GM19438 (cell line): ENCODE data around the gene RBM10.
A peak's percentile ranks its signal among the peaks of the same experiment; 100 is the strongest.

Experiments used
- ATAC-seq: cut with Tn5 transposase; IDR thresholded peaks from one replicate; pipeline ENCODE4 v1.9.1; 2021; ENCODE audit warnings: low read depth; ENCODE audit not compliant: unreplicated experiment

RBM10 gene

DNA sequence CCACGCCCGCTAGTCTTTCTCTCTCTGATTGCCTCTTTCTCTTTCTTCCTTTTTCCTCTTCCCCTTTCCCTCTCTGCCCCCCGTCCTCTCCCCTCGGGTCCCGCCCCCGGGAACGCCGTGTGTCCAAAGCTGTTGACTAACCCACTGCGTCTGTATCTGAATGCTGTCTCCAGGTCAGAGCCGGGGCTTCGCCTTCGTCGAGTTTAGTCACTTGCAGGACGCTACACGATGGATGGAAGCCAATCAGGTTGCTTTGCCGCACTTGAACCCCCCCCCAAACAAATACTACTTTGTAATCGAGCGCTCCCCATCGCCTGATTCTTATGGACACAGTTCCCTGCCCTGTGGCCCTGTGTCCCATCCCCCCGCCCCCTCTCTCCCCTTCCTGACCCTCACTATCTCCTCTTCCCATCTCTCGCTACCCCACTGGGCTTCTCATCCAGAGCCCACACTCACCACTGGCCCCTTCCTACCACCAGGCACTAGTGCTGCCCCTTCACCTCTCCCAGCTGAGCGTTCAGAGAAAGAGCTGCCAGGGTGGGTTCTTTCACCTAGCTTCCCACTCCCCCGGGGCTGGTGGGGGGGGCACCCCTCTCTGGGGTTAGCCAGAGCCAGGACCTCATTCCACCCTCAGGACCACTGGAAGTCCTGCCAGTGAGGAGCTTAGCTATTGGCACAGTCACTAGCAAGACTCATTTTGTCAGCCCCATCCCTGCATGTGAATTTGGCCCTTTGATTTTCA is 30.0 kb downstream of the RBM10 start:
- no peak for ATAC-seq

DNA sequence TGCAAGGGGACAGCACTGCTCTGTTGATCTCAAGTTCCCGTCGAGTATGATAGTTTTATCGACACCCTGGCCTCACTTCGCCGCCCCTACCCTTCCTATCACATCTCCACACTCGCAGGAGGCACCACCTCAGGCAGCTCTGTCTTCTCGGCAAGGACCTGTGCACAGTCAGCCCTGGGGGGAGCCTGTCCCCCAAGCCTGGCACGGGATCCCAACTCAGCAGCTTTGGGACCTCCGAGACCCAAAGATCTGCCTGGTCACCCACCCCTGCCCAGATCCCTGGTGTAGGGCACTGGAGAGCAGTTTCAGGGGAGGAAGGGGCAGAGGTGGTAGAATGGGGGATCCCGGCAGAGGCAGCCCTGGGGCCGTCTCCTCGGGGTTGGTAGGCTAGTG is 30.6 kb downstream of the RBM10 start:
- no peak for ATAC-seq

DNA sequence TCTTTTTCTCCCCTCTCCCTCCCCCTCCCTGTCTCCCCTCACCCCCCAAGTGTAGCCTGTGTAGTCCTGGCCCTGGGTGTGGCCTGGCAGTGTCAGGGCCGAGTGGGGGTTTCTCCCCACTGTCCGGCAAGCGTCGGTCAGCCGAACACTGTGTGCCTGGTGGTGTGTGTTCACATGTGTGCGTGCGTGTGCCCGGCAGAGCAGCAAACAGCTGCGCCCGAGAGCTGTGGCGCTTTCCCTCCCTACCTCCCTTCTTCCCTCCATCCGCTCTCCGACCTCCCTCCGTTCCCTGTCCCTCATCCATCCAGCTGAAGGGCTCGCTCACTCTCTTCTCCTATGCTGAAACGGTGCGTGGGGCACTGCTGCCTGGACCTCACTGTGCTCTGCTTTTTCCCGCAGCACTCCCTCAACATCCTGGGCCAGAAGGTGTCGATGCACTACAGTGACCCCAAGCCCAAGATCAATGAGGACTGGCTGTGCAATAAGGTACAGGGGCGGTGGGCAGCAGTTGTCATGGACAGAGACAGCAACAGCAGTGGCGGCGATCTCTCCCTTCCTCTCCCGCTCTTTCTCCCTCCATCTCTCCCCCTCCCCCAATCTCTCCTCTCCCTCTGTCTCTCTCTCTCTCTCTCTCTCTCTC is 31.2 kb downstream of the RBM10 start:
- ATAC-seq, result no peak

DNA sequence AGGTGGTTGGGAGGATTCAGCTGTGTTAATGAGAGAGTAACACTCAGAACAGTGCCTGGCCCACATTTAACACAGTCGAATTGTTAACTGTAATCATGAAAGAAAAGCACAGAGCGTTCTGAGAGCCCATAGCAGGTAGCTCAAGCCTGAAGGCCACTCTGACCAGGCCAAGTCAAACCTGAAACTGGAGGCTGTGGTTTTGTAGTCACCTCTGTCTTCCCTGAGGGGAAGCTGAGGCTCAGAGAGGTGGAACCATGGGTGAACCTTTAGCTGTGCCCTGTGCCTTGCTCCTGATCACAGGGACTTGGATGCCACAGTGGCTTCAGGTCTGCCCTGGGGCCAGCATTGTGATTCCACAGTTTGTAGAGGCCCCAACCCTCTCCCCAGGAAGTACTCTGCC is 32.1 kb downstream of the RBM10 start:
- ATAC-seq, result no peak

DNA sequence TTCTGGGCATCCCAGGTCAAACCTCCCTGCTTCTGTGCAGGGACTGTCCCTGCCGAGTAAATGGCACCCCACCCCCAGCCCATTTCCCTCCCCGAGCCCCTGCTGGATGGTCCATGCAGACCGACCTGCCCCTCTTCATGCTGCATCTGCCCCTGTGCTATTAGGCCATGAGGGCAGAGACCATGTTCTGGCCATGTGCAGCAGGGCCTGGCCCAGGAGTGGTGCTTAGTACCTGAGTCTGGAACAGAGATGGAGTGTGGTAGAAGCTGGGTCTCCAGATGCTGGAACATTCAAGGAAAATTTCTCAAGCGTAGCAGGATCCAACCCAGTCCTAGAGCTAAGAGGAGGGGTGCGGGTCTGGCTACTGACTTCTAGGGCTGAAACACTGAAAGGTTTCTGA is 33.3 kb downstream of the RBM10 start:
- ATAC-seq, result no peak

DNA sequence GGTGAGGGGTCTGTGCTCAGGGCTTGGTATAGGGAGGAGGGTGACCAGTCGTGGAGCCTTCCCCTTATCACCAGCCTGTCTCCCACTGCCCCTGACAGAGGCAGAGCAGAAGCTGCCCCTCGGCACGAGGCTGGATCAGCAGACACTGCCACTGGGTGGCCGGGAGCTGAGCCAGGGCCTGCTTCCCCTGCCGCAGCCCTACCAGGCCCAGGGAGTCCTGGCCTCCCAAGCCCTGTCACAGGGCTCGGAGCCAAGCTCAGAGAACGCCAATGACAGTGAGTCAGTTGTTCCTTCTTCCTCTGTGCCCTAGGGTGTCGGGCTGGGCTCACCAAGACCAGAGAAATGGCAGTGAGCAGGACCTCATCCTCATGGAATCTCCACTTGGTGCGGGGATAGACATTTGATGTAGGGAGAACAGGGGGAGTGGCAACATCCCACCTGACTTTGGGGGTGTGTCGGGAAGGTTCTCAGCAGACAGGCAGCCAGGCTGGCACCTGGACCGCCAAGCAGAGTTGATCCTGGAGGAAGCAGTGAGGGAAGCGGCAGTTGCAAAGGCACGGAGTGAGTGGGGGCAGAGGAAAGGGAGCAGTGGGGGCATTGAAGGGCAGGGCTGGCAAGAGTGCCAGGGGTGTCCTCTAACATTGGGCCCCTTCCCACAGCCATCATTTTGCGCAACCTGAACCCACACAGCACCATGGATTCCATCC is 34.4 kb downstream of the RBM10 start:
- no peak for ATAC-seq

DNA sequence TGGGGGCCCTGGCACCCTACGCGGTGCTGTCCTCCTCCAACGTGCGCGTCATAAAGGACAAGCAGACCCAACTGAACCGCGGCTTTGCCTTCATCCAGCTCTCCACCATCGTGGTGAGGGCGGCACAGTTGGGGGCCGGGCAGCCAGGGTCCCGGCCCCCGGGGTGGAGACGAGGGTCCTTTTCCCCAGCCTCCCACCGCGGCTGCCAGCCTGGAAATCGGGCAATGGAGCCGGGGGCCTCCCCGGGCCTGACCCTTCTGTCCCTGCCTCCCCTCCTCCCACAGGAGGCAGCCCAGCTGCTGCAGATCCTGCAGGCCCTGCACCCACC is 34.9 kb downstream of the RBM10 start:
- no peak for ATAC-seq

DNA sequence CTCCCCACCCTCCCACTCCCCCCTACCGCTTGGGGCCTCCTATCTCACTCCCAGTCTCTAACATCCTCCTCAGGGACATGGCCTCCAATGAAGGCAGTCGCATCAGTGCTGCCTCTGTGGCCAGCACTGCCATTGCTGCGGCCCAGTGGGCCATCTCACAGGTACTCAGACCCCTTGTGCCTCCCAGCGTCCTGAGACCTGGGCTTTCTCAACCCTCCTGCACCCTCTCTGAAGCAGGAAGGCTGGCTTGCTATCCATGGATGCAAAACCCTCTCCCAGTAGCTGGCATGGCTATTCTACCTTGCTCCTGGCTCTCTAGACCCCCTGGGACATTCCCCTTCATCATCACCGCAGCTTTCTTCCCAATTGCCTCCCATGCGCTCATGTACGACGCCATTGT is 35.3 kb downstream of the RBM10 start:
- no peak for ATAC-seq

DNA sequence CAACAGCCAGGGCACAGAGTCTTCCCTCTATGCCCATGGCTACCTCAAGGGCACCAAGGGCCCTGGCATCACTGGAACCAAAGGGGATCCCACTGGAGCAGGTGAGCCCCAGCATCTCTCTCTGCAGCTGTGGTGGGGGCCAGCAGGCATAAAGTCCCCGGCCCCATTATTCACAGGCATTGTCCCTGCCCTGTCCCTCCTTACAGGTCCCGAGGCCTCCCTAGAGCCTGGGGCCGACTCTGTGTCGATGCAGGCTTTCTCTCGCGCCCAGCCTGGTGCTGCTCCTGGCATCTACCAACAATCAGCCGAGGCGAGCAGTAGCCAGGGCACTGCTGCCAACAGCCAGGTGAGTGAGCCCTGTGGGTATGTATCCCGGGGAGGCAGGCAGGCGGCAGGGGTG is 36.3 kb downstream of the RBM10 start:
- ATAC-seq, result no peak

DNA sequence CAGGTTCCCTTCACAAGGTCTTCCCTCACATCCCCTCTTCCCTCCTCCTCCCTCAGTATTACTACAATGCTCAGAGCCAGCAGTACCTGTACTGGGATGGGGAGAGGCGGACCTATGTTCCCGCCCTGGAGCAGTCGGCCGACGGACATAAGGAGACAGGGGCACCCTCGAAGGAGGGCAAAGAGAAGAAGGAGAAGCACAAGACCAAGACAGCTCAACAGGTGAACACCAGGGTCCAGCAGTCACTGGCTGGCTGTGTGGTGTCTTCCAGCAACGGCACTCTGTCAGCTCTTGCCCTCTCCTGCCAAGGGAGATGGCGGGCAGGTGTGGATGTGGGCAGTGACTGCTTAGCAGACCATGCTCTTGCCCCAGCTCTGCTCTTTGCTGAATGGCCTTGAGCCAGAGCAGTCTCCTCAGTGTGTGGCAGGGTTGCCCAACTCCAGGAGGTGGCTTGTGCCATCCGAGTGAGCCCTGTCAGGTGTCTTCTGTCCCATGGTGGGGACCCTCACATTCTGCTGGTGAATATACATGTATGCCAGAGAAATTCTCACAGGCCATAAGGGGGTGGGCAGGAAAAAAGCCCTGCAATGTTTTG is 37.2 kb downstream of the RBM10 start:
- no peak for ATAC-seq

DNA sequence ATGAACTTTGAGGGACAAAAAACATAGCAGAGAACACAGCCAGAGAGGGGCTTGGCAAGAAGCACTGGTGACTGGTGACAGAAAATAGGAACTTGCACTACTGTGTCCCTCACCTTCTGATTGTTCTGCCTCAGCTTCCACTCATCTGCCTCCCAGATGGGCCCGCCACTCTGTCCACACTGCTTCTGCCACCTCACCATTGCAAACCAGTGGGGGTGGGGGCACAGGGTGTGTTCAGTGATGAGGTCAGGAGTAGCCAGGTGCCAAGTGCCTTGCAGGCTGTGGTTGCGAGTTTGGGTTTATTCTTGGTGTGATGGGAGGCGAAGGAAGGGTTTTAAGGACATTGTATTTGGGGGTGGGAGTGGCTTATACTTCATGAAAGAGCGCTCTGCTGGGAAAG is 39.5 kb downstream of the RBM10 start:
- ATAC-seq, result no peak

DNA sequence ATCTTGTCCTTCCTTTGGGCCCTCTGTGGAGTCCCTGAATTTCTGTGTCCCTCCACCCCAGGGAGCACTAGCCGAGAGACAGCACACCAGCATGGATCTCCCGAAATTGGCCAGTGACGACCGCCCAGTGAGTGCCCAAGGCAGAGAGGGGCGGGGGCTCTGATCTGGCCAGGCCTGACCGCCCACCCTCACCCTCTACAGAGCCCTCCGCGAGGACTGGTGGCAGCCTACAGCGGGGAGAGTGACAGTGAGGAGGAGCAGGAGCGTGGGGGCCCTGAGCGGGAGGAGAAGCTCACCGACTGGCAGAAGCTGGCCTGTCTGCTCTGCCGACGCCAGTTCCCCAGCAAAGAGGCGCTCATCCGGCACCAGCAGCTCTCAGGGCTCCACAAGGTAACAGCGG is 40.2 kb downstream of the RBM10 start:
- no peak for ATAC-seq

DNA sequence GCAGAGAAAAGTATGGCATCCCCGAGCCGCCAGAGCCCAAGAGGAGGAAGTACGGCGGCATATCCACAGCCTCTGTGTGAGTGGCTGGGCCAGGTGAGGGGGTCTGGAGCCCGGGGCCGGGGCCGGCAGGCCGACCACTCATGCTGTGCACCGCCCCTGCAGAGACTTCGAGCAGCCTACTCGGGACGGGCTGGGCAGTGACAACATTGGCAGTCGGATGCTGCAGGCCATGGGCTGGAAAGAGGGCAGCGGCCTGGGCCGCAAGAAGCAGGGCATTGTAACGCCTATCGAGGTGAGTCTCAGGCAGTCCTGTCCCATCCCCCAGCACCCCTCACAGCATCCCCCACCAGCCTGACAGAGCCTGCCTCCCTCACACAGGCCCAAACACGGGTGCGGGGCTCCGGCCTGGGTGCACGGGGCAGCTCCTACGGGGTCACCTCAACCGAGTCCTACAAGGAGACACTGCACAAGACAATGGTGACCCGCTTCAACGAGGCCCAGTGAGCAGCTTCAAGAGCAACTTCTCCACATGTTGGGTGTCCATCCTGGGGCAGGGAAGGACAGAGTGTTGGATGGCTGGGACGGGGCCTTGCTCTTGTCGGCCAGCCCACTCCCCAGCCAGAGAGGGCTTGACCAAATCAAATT is 41.2 kb downstream of the RBM10 start:
- no peak for ATAC-seq

DNA sequence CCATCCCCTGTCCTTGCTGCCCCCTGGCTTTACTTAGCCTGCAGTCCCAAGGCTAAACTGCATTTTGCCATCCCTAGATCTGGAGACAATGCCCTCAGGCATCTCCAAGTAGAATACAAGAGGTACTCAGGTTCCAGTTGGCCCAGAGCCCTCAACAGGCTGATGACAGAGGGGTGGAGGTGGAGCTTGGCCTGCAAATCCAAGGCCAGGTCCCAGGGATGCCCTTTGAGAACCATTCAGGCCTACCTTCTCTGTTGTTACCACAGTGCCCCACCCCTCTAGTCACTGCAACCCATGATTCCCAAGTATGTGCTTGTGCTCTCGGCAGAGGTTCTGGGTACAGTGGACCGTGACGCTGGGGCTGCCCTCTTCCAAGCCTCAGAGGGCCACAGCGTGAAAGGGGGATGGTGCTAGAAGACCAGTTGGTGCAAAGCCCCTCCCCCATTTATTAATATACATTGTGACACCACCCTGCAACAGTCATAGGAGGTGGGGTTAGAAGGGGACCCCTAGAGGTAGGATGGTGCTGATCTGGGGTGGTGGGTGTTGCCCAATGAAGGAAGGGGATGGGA is 42.2 kb downstream of the RBM10 start:
- no peak for ATAC-seq

DNA sequence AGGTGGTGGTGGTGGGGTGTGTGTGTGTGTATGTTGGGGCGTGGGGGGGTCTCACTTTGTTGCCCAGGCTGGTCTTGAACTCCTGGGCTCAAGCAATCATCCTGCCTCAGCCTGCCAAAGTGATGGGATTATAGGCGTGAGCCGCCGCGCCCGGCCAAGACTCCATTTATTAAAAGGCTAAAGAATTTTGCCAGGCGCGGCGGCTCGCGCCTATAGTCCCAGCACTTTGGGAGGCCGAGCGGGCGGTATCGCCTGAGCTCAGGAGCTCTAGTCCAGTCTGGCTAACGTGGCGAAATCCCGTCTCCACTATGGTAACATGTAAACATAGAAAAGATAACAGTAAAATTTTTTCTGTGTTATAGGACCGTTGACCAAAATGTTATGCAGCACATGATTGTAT is 44.9 kb downstream of the RBM10 start:
- no peak for ATAC-seq

DNA sequence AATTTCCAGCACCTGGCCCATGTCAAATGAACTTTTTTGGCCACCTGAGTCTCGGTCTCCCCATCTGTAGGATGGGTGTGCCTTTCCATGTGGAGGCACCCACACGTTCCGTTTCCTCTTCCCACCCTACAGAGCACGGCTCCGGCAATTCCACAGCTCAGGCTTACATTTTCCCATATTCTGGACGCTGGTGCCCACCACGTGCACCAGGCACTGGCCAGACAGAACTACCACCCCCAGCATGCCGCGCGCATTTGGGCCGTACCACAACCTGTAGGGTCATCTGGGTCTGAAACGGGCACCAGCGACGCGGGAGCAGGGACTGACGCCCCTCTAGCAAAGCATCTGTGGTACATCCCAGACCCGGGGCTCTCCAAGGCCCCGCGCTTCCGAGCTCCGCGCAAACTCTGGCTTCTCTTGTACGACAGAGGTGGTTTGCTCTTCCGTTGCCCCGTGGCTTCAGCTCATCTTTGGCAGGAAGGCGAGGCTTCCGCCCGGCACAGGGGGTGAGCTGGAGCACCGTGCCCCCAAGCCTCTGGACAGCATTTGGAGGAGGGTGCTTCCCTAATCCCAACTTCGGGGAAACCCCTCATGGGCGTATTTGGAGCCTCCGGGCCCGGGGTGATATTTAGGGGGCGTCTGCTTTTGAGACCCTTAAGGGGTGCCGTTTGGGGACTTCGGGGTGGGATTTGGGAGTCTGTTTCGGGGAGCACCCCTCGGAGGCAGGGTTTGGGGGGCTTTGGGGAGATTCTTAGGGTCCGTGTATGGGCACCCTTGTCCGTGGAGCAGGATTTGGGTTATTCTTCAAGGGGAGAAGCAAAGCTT is 45.6 kb downstream of the RBM10 start:
- ATAC-seq, result peak; percentile 32

DNA sequence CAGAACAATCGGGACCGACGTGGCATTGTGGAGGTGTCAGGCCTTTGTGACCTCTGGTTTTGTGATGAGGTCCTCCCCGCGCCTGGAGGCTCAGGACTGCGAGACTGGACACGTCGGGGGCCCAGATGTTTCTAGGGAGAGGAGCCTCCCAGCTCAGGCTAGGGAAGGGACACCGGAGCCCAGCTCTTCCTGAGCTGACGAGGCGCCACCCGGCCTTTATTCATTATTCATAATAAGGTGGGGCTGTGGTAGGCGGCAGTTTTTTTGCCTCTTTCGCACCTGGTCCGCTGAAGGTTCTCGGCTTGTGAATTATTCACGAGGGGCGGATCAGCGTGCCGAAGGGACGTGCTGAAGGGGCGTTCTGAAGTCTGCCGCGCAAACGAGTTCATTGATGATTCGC is 46.3 kb downstream of the RBM10 start:
- no peak for ATAC-seq

DNA sequence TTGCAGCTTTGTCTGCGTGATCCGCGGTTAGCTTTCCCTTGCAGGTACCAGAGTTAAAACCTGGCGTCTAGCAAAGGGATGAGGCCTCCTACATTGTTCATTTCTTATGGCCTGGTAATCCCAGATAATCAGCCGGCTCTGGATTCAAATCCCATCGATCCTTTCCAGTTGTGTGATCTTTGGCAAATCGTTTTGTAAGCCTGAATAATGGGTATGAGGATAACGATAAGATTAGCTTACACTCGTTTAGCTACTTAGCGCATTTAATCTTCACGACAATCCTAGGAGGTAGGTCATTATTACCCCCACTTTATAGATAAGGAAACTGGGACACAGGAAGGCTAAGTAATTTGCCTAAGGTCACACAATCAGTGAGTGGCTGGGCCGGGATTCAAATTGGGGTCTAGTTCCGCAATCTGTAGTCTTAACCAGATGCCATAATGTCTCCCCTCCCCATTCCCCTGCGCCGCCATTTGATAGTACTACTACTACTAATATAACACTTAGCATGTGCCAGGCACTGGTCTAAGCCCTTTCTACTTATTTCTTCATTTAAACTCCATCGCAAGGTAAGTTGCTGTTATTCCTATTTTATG is 46.9 kb downstream of the RBM10 start:
- no peak for ATAC-seq

DNA sequence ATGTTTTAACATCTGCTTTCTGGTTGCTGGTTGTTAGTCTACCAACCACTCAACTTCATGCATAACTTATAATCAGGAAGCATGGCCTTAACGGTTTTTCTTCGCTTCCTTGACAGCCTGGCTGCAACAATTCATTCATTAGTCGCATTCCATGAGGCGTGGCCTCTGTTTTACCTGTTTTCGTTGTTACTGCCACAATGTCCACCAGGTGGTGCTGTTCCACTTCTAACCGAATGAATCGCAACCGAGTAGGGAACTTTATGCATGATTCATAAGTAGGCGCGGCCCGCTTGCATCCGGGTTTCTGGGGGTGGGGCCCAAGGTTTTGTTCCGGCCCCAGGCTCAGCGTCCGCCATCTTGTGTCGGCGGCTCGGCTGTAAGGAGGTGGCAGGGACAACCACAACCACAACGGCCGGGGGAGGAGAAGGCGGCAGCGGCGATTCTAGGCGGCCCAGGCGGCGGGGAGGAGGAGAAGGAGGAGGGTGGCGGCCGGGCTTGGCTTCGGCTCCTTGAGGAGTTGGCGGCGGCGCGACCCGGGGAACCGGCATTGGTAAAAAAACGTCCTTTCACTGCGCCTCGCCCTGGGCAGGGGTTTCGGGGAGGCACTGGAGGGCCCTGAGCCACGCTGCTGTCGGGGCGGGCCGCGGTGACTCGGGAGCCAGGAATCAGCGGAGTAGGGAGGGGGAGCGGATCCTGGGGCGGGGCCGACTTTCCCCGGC is 48.6 kb downstream of the RBM10 start, which contains the start of gene UBA1:
Gene UBA1, plus strand, starts transcription at position 355 of the 719 bp plus-strand sequence. CDS start 4,974 bp downstream, outside the sequence.
- ATAC-seq, result peak; percentile 71
